GM18517 (cell line): ENCODE measurements around the gene LINC01488.

ENCODE experiments used
- ATAC-seq: cut with Tn5 transposase; IDR thresholded peaks from one replicate; pipeline ENCODE4 v1.9.1; 2021; ENCODE audit warnings: mild to moderate bottlenecking, moderate library complexity; ENCODE audit not compliant: unreplicated experiment

LINC01488 gene

DNA sequence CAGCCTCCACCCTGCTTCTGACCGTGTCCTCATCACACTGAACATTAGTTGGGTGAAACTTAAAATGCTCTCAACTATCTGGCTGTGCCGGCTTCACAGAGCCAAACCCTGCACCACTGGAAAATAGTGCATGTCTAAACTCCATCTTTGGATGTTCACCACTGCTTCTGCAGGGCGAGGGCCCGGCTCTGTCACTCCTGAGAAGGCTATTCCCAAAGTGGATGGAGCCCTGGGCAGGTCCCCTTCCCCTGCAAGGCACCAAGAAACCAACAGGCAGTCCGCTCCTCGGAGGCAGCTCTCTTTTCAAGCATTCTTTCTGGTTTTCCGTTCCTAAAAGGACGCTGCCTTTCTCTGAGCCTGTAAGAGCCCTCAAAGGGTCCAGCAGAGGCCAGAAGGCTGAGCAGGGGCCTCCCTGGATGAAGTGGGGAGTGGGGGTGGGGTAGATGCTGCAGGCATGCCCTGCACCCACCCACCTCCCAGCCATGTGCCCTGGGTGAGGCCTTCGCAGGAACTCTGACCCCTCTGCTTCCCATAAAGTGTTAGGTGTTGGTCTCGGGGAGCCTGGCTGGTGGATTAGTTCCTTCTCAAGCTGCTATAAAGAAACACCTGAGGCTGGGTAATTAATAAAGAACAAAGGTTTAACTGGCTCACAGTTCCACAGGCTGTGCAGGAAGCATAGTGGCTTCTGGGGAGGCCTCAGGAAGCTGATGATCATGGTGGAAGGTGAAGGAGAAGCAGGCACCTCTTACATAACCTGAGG is 23.3 kb downstream of the LINC01488 start:
- ATAC-seq, result no peak

DNA sequence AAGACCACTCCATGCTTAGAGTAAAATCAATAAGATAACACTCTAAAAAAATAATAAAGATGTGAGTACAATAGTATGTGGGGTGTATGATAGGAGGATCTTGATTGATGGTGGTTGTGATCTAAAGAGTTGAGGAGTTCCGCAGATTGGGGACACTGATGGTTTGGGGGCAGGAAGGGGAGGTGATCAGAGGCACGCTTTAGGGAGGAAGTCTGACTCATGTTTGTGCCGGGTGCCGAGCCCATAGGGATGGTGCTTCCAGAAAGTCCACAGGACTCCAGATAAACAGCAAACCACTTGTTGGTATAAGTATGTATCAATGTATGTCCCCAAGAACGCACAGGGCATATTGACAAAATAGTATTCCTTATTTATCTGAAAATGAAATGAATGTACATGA is 27.5 kb downstream of the LINC01488 start:
- no peak for ATAC-seq

DNA sequence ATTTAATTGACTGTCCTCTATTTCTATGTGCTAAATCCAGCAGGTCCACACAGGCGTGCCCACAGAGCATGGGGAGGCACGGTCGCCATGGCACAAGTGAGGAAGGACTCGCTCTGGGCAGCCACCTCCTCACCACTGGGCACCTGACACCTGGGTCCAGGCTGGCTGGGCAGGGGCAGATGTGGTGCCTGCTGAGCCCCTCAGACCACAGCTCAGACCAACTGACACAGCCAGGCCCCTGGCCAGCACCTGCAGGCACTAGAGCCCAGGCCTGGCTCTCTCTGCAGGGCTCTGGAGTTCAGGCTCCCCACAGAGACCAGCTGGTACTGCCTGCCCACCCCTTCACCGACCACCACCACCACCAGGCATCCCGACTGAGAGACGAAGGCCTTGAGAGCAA is 27.9 kb downstream of the LINC01488 start:
- no peak for ATAC-seq

DNA sequence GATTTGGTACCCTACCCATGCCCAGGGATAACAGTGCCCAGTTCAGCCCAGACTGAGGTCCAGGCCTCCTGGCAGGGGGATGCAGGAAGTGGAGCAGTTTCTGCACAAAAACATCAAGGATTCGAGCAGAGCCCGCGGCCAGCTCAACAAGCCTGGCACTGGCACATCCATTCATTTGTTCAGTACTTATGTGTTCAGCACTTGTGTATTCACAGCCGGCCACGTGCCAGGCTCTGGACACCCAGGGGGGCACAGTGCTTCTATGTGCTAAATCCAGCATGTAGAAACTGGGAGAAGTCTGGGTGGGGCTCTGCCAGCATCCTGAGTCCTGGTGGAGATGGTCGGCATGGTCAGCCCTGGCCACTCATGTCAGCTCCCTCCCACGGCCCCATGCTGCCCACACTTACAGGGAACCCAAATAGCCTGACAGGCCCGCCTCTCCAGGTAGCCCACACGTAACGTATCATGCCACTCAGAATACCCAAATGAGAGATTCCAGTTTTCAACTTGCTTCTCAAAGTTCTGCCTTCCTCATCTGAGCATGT is 28.5 kb downstream of the LINC01488 start:
- ATAC-seq, result no peak

DNA sequence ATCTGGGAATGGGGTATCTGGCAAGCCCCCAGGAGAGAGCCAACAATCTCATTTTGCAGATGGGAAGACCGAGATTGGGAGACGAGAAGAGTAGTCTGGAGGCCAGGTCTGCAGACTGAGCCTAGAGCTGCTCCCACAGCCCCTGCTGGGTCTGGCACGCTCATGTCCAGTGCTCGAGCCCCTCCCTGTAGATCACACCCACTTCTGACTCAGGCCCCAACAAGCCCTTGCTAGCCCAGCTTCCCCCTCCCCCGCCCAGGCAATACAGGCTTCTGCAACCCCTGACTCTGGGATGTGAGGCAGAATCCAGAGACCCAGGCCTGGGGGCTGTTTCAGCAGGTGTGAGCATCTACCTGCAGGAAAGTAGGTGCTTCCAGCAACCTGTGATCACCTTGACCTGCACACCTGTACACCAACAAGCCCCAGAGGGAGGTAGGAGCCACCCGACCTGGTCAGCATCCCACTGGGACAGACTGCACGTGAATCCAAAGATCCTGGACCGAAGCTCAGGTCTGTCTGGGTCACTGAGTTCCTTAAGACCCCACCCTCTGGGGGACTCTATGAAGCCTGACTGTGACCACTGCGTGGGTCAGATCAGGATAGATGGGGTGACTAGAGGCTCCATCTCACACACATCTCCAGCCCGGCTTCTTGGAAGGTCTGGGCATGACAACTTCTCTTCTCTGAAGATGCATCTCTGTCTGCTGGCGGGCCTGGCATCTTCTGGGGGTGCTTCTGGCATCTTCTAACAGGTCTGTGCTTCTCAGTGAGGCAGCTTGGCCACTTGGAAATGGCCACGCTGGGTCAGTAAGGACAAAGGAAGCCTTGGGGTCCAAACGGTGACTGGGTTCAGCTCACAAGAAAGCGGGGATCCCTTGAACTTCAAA is 29.3 kb downstream of the LINC01488 start:
- no peak for ATAC-seq

DNA sequence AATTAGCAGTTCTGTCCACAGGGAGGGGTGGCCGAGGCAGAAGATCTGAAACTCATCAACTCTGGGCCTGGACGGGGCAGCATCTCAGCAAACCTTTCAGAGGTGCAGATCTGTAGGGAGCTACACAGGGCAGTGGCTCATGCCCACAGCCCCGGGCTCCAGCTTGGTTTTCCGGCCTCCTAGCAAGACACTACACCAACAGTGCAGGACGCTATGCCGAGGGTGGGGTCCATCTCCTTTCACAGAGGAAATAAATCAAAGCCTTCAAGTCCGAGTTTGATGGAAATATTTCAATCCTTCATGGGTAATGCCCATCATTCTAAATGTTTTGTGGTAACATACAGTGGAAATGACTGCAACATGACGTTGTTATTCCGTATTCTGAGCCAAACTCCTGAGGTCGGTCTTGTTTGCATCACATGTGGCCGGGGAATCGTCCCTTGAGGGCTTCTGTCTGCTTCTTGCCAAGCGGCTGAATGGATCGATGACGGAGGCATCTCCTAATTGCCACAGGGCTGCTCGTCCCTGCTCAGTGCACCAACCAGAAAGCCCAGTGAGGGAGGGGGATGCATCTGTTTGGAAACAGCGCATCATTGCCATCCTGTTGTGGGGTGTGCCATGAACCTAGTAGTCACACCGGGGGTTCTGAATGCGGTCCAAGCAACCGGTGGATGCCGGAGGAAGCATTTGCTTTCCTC is 30.0 kb downstream of the LINC01488 start:
- ATAC-seq, result no peak

DNA sequence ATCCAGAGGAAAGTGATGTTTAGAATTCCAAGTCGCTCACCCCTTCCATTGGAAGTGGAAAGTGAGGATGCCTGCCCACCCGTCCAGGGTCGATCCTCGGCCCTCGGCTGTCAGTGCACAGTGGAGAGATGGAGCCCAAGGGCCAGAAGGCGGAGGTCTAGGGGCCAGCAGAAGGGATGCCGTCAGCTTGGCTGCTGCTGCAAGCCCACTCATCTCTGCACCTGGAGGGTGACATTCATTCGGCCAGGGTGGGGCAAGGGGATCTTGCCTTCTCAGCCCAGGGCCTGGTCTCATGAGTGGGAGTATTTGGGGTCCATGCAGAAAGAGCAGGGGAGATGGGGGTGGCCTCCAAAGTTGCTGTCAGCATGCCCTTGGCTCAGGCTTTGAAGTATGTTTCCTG is 30.7 kb downstream of the LINC01488 start:
- no peak for ATAC-seq

DNA sequence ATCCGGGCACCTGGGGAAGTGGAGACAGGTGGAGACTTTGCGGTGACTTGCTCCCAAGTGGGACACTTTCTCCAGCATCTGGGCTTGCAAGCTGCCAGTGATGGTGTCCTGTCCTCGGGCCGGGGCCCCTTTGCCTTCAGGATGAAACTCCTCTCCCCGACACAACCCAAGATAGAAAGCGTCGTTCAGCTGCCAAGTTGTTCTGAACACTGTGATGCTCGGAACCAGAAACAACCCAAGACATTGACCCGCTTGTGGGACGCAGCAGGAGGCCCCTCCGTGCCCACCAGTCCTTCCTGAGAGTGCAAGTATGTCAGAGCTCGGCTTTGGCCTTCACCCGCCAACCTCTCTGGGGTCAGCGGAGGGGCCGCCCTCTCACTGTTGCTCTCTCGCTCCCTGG is 31.3 kb downstream of the LINC01488 start:
- no peak for ATAC-seq

DNA sequence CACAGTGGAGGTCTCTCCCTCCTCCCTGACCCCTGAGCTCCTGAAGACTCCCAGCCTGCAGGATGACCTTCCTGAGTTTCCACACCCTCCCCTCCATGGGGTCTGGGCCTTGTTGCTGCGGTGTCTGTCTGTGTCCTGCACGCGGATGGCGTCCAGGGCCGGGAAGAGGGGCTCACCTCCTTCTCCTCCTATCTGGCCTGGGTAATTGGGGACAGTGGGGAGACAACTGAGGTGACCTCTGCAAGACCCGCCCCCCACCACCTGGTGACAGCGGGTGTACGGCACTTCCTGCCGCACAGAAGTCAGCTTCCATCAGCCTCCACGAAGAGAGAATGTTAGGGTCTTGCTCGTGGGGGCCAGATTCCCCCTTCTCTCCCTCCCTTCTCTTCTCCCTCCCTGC is 31.7 kb downstream of the LINC01488 start:
- ATAC-seq, result no peak

DNA sequence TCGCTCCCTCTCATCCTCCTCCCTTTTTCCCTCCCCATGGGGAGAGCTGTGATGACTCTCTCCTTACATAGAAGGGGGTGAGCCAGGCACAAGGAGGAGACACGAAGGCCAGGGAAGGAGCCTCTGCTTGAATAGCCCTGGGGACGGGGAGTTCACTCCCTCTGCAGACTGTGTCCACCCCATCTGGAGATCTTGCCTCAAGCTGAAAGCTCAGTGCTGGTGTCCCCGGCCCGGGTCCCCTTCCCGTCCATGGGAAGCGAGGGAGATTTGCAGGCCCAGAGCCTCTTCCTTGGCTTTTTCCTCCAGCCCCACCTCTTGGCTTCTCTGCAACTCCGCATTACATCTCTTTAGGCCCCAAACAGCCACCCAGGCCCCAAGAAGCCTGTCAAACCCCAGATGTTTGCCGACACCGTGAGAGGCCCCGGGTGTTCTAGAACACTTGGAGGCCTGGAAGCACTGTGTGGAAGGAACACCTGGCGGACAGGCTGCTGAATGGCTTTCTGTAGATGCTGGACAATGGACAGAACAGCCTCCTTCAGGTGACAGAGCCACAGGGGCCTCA is 32.3 kb downstream of the LINC01488 start:
- ATAC-seq, result no peak

DNA sequence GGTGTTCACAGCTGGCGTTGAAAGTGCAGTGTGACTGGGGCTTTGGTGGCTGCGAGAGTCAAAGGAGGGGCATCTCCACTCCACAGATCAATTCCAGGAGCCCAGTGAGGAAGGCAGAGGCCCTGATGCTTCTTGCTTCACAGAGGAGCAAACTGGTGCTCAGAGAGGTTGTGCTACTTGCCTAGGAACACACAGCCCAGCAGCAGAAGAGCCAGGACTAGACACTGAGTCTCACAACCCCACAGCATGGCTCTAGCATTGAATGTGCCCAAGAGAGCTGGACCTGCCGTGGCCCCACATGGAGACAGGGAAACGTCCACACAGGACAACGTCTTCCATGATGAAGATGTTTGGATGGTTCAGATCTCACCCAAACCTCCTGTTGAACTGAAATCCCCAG is 33.3 kb downstream of the LINC01488 start:
- ATAC-seq, result no peak

DNA sequence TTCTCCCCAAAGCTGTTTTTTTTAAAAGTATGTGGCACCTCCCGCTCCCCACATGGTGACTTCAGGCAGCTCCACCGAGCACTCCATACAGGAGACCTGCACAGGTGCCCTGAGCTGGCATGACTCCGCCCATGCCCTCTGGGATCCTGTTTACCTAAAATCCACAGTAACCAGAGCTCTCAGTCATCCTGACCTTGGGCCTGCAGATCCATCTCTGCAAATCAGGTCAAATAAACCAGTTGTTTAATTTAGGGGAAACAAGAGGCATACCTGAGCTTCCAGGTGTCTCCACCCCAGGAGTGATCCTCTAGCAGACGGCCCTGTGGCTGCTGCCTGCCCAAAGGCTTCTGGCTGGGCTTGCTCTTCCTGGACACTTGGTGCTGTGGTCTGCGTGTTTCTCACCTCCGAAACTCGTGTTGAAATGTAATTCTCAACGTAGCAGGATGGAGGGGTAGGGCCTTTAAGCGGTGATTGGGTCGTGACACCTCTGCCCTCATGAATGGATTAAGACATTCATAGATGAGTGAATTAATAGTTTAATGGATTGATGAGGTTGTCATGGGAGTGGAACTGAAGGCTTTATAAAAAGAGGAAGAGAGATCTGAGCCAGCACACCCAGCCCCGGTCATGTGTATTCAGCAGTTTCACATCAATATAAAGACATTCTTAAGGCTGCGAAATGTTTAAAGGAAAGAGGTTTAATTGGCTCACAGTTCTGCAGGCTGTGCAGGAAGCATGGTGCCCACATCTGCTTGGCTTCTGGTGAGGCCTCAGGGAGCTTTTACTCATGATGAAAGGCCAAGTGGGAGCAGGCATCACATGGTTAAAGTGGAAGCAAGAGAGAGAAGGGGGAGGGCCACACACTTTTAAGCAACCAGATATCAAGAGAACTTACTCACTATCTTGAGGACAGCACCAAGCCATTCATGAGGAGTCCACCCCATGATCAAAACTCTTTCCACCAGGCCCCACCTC is 34.1 kb downstream of the LINC01488 start:
- ATAC-seq, result no peak

DNA sequence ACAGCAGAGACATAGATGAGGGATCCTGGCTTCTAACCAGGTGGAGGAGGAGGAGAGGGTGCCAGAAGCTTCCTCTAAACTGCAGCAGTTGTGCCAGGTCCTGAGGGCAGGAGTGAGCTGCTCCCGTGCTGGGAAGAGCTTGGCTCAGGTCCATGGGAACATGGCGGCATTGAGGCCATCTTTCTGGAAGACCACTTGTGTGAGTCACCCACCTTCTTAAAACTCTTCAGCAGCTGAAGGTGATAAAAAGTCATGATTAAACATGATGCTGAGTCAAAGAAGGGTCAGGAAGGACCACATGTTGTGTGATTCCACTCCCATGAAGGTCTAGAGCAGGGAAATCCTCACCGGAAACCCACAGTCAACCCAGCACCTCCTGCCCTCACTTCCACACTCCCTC is 35.1 kb downstream of the LINC01488 start:
- ATAC-seq, result no peak

DNA sequence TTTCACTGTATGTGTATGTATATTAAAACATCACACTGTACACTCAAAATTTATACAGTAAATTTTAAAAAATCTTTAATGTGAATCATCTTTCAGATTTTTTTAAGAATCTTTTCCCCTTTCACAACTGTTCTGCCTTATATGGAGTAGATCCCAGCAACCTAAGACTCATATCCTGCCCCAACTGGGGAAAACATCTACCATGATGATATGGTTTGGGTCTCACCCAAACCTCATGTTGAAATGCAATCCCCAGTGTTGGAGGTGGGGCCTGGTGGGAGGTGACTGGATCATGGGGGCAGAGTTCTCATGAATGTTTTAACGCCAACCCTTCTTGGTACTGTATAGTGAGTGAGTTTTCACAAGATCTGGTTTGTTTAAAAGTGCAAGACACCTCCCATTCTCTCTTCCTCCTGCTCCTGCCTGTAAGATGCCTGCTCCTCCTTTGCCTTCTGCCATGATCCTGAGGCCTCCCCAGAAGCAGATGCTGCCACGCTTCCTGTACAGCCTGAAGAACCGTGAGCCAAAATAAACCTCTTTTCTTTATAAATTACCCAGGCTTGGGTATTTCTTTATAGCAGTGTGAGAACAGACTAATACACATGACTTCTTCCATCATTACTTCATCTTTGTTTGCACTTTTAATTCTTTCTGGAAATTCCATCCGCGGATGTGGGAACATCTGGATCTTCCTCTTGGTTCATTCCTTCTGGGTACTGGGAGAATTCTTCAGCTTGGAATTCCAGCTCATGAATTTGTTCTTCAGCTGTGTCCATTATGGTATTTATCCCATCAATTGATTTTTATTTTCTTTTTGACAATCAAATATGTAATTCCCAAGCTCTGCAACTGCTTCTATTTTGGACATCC is 36.9 kb downstream of the LINC01488 start:
- no peak for ATAC-seq

DNA sequence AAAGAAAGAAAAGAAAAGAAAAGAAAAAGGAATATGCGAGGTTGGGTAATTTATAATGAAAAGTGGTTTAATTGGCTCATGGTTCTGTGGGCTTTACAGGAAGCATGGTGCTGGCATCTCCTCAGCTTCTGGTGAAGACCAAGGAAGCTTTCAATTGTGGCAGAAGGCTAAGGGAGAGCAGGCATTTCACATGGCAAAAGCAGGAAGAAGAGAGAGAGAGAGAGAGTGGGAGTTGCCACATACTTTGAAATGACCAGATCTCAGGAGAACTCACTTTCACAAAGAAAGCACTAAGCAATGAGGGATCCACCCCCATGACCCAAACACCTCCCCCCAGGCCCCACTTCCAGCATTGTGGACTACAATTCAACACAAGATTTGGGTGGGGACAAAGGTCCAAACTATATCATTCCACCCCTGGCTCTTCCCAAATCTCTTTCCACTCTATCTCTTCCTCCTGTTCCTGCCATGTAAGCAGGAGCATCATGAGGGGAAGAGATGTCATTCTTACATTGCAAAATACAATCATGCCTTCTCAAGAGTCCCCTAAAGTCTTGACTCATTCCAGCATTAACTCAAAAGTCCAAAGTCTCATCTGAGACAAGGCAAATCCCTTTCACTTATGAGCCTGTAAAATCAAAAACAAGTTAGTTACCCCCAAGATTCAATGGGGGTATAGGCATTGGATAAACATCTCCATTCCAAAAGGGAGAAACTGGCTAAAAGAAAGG is 38.9 kb downstream of the LINC01488 start:
- ATAC-seq, result no peak

DNA sequence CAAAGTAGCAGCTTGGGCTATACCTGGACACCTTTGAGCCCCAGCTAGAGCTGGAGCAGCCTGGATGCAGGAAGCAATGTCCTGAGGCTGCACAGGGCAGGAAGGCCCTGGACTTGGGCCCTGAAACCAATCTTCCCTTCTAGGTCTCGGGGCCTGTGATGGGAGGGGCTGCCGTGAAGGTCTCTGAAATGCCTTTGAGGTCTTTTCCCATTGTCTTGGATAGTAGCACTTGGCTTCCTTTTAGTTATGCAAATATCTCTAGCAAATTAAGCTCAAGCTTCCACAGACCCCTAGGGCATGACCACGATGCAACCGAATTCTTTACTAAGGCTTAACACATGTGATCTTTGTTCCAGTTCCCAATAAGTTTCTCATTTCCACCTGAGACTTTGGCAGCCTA is 40.0 kb downstream of the LINC01488 start:
- ATAC-seq, result no peak

DNA sequence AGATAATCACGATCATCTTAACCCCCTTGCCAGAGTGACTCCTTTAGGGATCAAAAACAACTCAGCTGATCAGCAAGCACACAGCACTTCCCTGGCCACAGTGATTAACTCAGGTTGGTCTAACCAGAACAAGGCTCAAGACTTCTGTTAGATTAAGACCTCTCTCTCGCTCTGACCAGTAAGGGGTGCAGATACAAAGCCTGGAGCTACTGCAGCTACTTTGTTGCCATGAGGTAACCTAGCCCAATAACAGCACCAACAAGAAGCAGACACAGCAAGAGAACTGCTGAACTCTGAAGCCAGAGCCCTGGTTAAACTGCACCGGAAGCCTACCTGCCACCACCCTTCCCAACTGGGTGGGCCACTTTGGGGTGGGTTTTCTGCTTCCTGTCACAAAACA is 42.0 kb downstream of the LINC01488 start:
- ATAC-seq, result no peak

DNA sequence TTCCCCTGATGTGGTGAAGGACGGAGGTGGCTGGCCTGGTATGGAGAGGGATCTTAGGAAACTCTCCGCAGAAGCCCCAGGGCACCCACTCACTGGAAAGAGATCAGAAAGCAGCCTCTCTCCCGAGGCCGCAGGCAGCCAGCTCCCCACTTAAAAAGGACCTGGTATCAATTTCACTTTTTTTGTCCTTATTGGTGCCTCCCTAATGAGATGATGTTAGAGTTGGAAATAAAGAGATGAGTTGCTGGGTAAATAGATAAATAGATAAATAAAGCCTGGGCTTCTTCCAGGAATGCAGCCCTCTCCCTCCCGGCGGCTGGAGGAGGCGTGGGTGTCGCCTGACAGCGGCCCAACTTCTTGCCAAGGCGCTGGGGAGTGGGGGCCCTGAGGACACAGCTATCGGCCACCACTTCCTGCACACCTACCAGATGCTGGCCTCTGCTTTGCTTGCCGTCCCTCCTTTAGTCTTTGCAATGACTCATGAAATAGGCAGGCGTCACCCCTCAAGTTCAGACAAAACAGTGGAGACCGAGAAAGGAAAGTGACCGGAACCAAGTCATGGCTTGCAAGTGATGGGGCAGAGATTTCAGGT is 42.9 kb downstream of the LINC01488 start:
- no peak for ATAC-seq
